GM23248 (cell line): ENCODE measurements around the gene CNPY2. TPM values are rescaled to one million over a fixed set of nuclear protein-coding genes. Genes with fewer than 3 reads are reported as not detected.

Experiments
- DNase-seq: peaks from one replicate; pipeline ENCODE4 v3.0.0-alpha.2; 2015
- H2AFZ ChIP-seq: fragments of 200-600 bp; sonication (generic); 2 replicates; pipeline ENCODE4 v1.6.1; 2016; ENCODE audit warnings: antibody characterized with exemption
- H3F3A ChIP-seq: fragments of 200-600 bp; sonication (generic); 2 replicates; pipeline ENCODE4 v1.6.1; 2016; ENCODE audit warnings: mild to moderate bottlenecking, antibody characterized with exemption, mixed run types; ENCODE audit not compliant: insufficient read depth
- H3K27ac ChIP-seq: fragments of 200-600 bp; sonication (generic); 2 replicates; pipeline ENCODE4 v1.5.1; 2016; ENCODE audit warnings: mild to moderate bottlenecking
- H3K27me3 ChIP-seq: fragments of 200-600 bp; sonication (generic); replicated peaks from 2 replicates; pipeline ENCODE4 v1.6.1; 2016; ENCODE audit warnings: mild to moderate bottlenecking; ENCODE audit not compliant: insufficient read depth
- H3K36me3 ChIP-seq: fragments of 200-600 bp; sonication (generic); 2 replicates; pipeline ENCODE4 v1.6.1; 2016; ENCODE audit warnings: low read depth, mild to moderate bottlenecking
- H3K4me1 ChIP-seq: fragments of 200-600 bp; sonication (generic); 2 replicates; pipeline ENCODE4 v1.6.1; 2016; ENCODE audit warnings: mild to moderate bottlenecking; ENCODE audit not compliant: insufficient read depth
- H3K4me2 ChIP-seq: fragments of 200-600 bp; sonication (generic); one replicate; pipeline ENCODE4 v1.6.1; 2016; ENCODE audit warnings: mild to moderate bottlenecking; ENCODE audit not compliant: unreplicated experiment
- H3K4me3 ChIP-seq: fragments of 200-600 bp; sonication (generic); 2 replicates; pipeline ENCODE4 v1.5.1; 2016; ENCODE audit warnings: mild to moderate bottlenecking
- H3K79me2 ChIP-seq: fragments of 200-600 bp; sonication (generic); 2 replicates; pipeline ENCODE4 v1.6.1; 2016; ENCODE audit warnings: mild to moderate bottlenecking; ENCODE audit not compliant: insufficient read depth
- H3K9ac ChIP-seq: fragments of 200-600 bp; sonication (generic); 2 replicates; pipeline ENCODE4 v1.6.1; 2016; ENCODE audit warnings: mild to moderate bottlenecking
- H3K9me2 ChIP-seq: fragments of 200-600 bp; sonication (generic); 2 replicates; pipeline ENCODE4 v1.6.1; 2016; ENCODE audit warnings: mixed run types, mild to moderate bottlenecking, moderate library complexity; ENCODE audit not compliant: insufficient read depth
- H3K9me3 ChIP-seq: fragments of 200-600 bp; sonication (generic); one replicate; pipeline ENCODE4 v1.6.1; 2017; ENCODE audit warnings: low read depth
- H4K20me1 ChIP-seq: fragments of 200-600 bp; sonication (generic); 2 replicates; pipeline ENCODE4 v1.6.0; 2016; ENCODE audit not compliant: insufficient read depth
- EZH2 ChIP-seq: fragments of 200-600 bp; sonication (generic); IDR thresholded peaks from 2 replicates; pipeline ENCODE4 v1.6.1; 2018; ENCODE audit warnings: antibody characterized with exemption, mild to moderate bottlenecking; ENCODE audit not compliant: insufficient read depth, poor library complexity, severe bottlenecking
- EZH2phosphoT487 ChIP-seq: fragments of 200-600 bp; sonication (generic); IDR thresholded peaks from 2 replicates; pipeline ENCODE4 v1.6.1; 2018; ENCODE audit warnings: antibody characterized with exemption, moderate library complexity, mild to moderate bottlenecking, low read depth; ENCODE audit not compliant: insufficient read depth
- WGBS, 2 experiments: methylation state at CpG; one replicate each; pipeline ENCODE4 v1.1.6; 2015 to 2017; ENCODE audit warnings: low lambda C conversion rate in 2 of 2, low coverage in 1 of 2; ENCODE audit errors: missing lambda C conversion rate in 2 of 2; 5-methylcytosine and 5-hydroxymethylcytosine counted together
- in situ Hi-C: fragments of 300-500 bp; cut with MboI; formaldehyde crosslinking; loops from 2 replicates; pipeline ENCODE4 v1.15.0; 2020
- polyA plus RNA-seq: library from polyadenylated mRNA; unstranded; fragments of >200 nt; fragmentation: Nextera tagmentation; extraction: Ambion mirVana; gene quantifications from 2 replicates; pipeline ENCODE4 v1.2.1, GENCODE V29; 2016
- total RNA-seq: library from RNA; depleted of rRNA; stranded (reverse); fragments of >200 nt; shearing (Covaris generic); gene quantifications from 2 replicates; pipeline ENCODE4 v1.2.3, GENCODE V29; 2014

Gene CNPY2
- total and polyA plus RNA-seq, 2 experiments from 2014 or later, result 97.5 to 248 TPM

- no peaks in the 10 kb centered on the region for H3K9me2 ChIP-seq
Measured at GRCh38 chr12:56334490-56334793, 18.7 kb upstream of the CNPY2 start.

GRCh38 chr12:56333679-56334489 is 18.1 kb upstream of the CNPY2 start, which contains the start of gene PAN2:
Gene PAN2, minus strand, starts transcription at chr12:56334000. Its CDS starts 906 bp downstream, at chr12:56333094.
- Histone ChIP-seq H3K36me3 (no peaks in the 10 kb centered on the region), H3K4me3 (peak within 1 kb of the TSS; percentile 77), H2AFZ (peak within 1 kb of the TSS; percentile 92), H3K9me2 (no peaks in the 10 kb centered on the region), H4K20me1 (no peaks in the 10 kb centered on the region), H3K4me1 (0 out of 2 replicates have a peak, but pooled peaks cover 6% of the 10 kb centered on the region), H3K9me3 (no peaks in the 10 kb centered on the region), H3K4me2 (peak within 1 kb of the TSS; percentile 88), H3F3A (0 out of 2 replicates have a peak, but pooled peaks cover 9% of the 10 kb centered on the region), H3K27ac (peak within 1 kb of the TSS; percentile 94), H3K27me3 (no peaks in the 10 kb centered on the region), H3K79me2 (no peaks in the 10 kb centered on the region), H3K9ac (peak within 1 kb of the TSS; percentile 92)
- TF ChIP-seq EZH2, result no peak
- TF ChIP-seq EZH2phosphoT487, result no peak
- WGBS, 2 experiments, result 1% methylated on average over 42 to 45 of the region's 45 CpGs
- in situ Hi-C loops, result no loop called here
- peak; percentile 98 for DNase-seq

More at GRCh38 chr12:56334490-56334793, 18.7 kb upstream of the CNPY2 start:
- H3K4me3 ChIP-seq, result peak overlapping the region; percentile 77
- H3K4me2 ChIP-seq, result peak overlapping the region; percentile 88
- H3K9me3 ChIP-seq, result no peaks in the 10 kb centered on the region
- H3K27me3 ChIP-seq, result no peaks in the 10 kb centered on the region
- peak overlapping the region; percentile 92 for H2AFZ ChIP-seq
- 0 out of 2 replicates have a peak, but pooled peaks cover 6% of the 10 kb centered on the region for H3K4me1 ChIP-seq
- no peaks in the 10 kb centered on the region for H3K79me2 ChIP-seq
- WGBS, 2 experiments, result 7% methylated on average over 6 of the region's 6 CpGs
- H3K9ac ChIP-seq, result peak overlapping the region; percentile 92
- in situ Hi-C loops, result no loop called here
- H3F3A ChIP-seq, result 0 out of 2 replicates have a peak, but pooled peaks cover 9% of the 10 kb centered on the region
- no peaks in the 10 kb centered on the region for H3K36me3 ChIP-seq
- no peaks in the 10 kb centered on the region for H4K20me1 ChIP-seq
- H3K27ac ChIP-seq, result peak overlapping the region; percentile 94
- TF ChIP-seq EZH2phosphoT487 (no peak), EZH2 (no peak)
- DNase-seq, result peak; percentile 23

- Histone ChIP-seq H3K79me2 (no peaks in the 10 kb centered on the region), H3K4me1 (0 out of 2 replicates have a peak, but pooled peaks cover 6% of the 10 kb centered on the region), H3K27me3 (no peaks in the 10 kb centered on the region), H3K9me2 (no peaks in the 10 kb centered on the region), H3K4me2 (peak overlapping the region; percentile 88), H2AFZ (peak overlapping the region; percentile 92), H3K27ac (peak overlapping the region; percentile 94), H3K36me3 (no peaks in the 10 kb centered on the region), H3K9ac (peak overlapping the region; percentile 92), H3K9me3 (no peaks in the 10 kb centered on the region), H3F3A (0 out of 2 replicates have a peak, but pooled peaks cover 9% of the 10 kb centered on the region), H3K4me3 (peak overlapping the region; percentile 77), H4K20me1 (no peaks in the 10 kb centered on the region)
- WGBS, 2 experiments, result 16 to 26% methylated on average over 7 to 8 of the region's 8 CpGs
- DNase-seq, result no peak
- in situ Hi-C loops, result no loop called here
- TF ChIP-seq EZH2phosphoT487 (no peak), EZH2 (no peak)
Measured at GRCh38 chr12:56333197-56333678, 17.4 kb upstream of the CNPY2 start.

- peak overlapping the region; percentile 92 for H3K9ac ChIP-seq
Measured at GRCh38 chr12:56332512-56333196, 16.9 kb upstream of the CNPY2 start.

More at GRCh38 chr12:56332512-56333196, 16.9 kb upstream of the CNPY2 start:
- Histone ChIP-seq H3F3A (0 out of 2 replicates have a peak, but pooled peaks cover 9% of the 10 kb centered on the region), H2AFZ (peak overlapping the region; percentile 92), H3K4me1 (0 out of 2 replicates have a peak, but pooled peaks cover 6% of the 10 kb centered on the region), H3K36me3 (no peaks in the 10 kb centered on the region), H3K4me3 (peak overlapping the region; percentile 77), H3K79me2 (no peaks in the 10 kb centered on the region), H3K9me3 (no peaks in the 10 kb centered on the region), H3K27me3 (no peaks in the 10 kb centered on the region), H3K9me2 (no peaks in the 10 kb centered on the region), H4K20me1 (no peaks in the 10 kb centered on the region), H3K27ac (0 out of 2 replicates have a peak overlapping the region, but pooled peaks have one; percentile 94), H3K4me2 (peak overlapping the region; percentile 88)
- no peak for DNase-seq
- 94% methylated on average over 11 of the region's 11 CpGs for WGBS, 2 experiments
- TF ChIP-seq EZH2phosphoT487 (no peak), EZH2 (no peak)
- in situ Hi-C loops, result no loop called here
